Suppressor macrophage (primary cell): ENCODE measurements around the gene THY1.
"Not testable (repeated sequence)": the region's sequence is repeated elsewhere in the genome, so short reads cannot be mapped to it uniquely, and the experiment has no call there.

Experiments used
- DNase-seq, 4 experiments: peaks; one replicate each; pipeline ENCODE4 v3.0.0-alpha.2; 2020 to 2022

The THY1 gene

DNA sequence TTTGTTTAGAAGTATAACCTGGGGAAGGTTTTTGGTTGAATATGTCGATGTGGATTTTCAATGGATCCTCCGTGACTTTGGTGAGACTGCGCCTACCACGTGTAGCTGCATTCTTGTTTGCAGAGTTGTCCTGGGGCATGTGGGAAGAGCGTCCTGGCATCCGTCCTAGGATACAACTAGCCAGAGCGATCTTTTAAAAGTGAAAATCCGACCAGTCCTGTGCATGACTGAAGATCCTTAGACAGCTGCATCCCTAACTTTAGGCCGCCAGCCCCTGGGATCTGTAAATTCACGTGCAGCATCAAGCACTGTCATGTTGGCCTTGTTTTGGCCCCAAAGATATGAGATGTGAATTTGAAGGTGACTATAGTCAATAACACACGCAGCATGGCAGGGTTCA lies 22.4 kb upstream of the THY1 start:
- DNase-seq, result no peak

DNA sequence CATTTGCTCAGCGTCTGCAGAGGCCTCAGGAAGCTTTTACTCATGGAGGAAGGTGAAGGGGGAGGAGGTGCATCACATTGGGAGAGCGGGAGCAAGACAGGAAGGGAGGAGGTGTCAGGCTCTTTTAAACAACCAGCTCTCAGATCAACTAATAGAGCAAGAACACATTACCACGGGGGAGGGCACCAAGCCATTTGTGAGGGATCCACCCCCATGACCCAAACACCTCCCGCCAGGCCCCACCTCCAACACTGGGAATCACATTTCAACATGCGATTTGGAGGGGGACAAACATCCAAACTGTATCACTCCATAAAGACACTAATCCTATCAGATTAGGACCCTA lies 18.9 kb upstream of the THY1 start:
- no peak for DNase-seq

DNA sequence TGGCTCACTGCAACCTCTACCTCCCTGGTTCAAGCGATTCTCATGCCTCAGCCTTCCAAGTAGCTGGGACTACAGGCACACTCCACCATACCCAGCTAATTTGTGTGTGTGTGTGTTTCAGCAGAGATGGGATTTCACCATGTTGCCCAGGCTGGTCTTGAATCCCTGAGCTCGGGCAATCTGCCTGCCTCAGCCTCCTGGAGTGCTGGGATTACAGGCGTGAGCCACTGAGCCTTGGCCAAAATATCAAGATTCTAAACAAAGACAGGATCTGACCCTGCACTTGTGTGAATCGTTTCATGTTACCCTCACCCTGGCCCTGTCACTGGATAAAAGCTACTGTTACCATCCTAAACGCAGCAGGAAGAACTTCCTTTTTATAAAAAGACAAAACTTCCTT lies 15.6 kb upstream of the THY1 start:
- no peak for DNase-seq

DNA sequence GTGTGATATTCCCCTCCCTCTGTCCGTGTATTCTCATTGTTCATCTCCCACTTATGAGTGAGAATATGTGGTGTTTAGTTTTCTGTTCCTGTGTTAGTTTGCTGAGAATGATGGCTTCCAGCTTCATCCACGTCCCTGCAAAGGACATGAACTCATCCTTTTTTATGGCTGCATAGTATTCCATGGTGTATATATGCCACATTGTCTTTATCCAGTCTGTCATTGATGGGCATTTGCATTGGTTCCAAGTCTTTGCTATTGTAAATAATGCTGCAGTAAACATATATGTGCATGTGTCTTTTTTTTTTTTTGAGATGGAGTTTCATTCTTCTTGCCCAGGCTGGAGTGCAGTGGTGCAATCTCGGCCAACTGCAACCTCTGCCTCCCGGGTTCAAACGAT lies 14.5 kb upstream of the THY1 start:
- not testable (repeated sequence) for DNase-seq

DNA sequence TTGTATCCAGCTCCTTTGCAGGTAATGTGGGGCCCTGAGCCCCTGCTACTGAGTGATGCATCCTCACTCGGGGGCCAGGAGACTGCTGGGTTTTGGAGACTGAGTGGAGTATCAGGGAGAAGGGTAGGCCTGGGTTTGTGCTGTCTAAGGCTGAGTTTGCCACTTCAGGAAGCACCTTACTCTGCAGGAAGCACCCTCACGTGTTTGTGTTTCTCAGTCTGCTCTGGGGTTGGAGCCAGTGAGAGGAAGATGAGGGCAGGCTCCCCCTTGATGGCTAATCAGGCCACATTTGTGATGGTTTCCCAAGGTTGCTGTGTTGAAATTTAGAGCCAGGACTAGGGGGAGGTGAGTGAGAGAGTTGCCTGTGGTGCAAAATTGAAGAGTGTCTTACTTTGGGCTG lies 13.7 kb upstream of the THY1 start:
- no peak for DNase-seq

DNA sequence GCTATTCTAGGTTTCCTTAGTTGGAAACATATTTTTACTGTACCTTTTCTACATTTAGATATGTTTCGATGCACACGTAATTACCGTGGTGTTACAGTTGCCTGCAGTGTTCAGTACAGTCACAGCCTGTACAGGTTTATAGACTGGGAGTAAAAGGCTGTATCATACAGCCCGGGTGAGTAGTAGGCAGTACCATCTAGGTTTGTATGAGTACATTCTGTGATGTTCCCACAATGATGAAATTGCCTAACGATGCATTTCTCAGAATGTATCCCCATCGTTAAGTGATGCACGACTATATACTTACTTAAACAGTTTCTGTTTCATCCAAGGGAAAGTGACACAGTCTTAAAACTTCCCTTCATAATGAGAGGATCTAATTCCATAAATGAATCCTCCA lies 13.1 kb upstream of the THY1 start:
- no peak for DNase-seq

DNA sequence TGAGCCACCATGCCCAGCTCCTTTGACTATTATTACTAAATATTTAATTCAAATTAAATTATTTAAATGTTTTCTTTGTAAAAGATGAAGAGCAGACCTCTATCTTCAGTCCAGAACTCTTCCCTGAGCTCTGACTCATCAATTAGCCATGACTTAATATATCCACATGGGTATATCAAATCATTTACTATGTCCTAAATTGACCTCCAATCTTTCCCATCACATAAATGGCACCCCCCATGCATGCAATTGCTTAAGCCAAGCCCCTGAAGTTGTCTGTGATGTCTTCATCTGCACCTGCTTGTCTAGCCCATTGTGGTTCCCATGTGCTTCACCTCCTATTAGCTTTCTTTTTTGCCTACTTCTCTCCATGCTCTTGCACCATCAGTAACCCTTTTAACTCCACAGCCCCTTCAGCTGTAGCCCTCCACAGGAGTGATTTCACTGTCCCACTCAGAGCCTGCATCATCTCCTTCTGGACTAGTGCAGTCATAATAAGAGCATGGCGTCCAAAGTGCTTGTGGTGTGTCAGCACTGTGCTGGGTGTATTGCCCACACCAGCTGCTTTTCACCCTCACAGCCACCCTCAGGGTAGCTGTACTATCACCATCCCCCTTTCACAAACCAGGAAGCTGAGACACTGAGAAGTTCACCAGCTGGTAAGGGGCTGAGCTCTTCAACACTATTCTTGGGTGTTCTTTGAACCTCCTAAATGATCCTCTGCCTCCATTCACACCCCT lies 11.8 kb upstream of the THY1 start:
- no peak for DNase-seq

DNA sequence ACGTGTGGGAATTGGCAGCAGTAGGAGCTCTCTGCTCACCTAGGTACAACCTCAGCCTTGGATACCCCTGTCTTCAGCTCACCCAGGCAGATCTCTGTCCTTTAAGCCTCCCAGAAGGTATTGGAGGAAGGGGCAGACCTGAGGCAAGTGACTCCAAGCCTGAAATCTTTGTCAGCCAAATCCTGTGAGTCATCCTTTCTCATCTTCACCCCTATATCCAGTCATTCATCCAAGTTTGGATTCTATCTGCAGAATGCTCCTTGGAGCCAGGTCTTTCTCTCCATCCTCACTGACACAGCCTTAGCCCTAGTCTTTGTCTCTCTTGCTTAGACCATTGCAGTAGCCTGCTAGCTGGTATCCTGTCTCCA lies 10.4 kb upstream of the THY1 start:
- DNase-seq, result no peak

DNA sequence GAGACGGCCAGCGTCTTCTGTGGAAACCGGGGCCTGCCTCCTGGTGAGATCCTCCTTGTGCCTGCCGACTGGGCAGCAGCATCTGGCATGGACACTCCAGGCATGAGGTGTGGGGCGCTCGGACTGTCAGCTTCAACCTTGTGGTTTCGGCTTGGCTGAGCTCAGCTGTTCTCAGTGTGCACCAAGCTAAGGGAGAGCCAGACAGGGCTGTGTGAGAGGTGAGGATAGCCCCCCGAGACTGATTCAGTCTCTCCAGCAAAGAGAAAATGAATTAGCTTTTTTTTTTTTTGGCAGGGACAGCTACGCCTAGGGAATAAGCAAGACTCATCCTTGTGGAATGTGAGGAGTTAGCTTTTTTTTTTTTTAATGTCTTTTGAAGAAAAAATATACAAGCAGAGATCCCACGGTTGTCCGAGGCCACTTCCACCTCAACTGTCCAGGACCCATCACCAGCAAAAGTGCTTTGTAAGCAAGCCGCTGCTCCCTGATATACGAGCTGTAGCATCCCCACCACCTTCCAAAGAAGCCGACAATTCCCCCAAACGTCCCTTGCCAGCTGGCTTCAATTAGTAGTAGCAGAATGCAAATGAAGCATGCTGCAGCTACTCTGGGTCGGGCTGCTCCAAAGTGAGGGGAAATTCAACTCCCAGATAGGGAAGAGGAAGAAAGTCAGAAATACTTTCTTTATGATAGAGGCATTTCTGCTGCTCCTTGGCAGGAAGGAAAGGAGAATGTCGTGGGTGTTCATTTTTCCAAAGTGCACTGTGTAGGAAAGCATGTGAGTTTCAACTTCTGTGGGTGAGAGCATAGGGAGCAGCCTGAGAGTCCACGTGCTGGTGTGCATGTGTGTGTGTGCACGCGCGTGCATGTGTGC lies 9.7 kb upstream of the THY1 start:
- no peak for DNase-seq

DNA sequence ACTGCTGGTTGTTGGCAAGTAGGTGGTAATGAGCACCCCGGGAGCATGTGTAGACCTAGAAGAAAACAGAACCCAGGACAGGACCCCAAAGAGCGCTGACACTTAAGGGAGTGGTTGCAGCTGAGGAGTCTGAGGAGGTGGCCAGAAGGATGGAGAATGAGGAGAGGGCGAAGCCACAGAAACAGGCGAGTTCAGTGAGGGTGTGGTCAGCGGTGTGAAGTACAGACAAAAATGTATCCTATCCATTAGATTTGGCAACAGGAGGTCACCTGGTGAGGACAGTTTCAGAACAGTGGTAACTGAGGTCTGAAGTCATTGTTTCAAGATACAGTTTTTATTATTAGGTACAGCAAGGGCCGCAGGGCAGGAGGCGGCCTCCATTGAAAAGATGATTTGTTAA lies 8.6 kb upstream of the THY1 start:
- DNase-seq, result no peak

DNA sequence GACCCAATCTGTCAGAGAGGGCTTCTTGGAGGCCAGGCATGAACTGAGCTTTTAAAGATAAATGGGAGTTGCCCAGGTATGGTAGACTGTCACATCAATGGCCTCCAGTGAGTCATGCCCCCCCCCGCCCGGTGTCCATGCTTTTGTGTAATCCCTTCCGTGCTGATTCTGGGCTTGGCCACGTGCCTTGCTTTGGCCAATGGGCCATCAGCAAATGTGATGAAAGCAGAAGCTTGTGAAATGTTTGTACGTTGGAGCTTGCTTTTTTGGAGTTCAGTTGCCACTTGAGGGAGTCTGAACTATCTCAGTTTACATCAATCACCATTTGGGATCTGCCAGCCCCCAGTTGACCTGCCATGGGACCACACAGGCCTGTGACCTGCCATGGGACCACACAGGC lies 4.3 kb upstream of the THY1 start:
- DNase-seq, result no peak

DNA sequence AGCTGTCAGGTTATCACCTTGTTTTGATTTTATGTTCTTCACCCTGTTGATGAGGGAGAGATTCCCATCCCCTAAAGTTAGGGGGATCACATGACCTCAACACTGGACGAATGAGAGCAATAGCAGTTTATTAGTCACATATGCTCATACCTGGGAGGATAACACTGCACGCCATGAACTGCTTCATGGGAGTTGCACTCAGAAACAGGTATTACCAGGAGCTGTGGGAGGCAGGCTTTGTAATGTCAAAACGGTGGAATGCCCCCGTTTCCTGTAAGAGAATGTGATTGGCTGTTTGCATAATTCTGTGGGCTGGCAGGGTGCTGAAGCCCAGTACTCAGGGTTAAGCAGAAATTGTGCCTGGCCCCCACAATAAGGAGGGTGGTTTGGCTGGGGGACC lies 3.2 kb upstream of the THY1 start:
- no peak for DNase-seq

DNA sequence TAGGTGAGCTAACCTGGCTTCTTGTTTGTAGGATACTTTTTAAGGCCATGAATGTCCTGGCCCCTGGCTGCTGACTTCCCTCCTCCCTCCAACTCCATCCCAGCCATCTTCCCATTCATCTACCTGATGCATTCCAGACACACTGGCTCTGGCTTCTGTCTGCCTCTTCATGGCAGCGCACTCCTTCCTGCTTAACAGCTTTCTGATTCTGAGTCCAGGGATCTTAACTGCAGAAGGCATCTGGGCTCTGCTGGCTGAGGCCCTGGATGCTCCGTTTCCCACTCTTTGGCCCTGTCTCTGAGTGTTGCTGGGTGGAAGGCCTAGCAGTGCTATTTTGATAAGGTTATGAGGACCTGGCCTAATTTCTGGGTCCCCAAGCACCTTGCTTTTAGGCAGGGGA lies 1.8 kb upstream of the THY1 start:
- DNase-seq, result no peak

DNA sequence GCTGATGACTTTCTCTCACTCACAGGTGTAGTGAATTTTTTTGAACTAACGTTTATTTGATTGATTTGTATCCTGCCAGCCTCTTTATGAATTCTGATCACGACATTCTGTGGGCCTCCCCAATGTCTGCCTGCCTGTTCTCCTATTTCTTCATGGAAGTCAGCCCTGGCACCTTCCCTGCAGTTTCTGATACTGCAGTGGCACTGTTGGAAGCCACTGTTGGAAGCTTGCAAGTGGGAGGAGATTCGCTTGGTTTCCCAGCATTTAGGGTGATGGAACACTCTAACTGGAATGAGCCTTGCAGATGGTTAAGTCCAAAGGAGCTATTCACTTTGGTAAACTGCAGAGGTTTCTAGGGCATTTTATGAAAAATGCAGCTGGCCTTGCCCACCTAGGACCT lies 1.3 kb upstream of the THY1 start:
- DNase-seq, result no peak

DNA sequence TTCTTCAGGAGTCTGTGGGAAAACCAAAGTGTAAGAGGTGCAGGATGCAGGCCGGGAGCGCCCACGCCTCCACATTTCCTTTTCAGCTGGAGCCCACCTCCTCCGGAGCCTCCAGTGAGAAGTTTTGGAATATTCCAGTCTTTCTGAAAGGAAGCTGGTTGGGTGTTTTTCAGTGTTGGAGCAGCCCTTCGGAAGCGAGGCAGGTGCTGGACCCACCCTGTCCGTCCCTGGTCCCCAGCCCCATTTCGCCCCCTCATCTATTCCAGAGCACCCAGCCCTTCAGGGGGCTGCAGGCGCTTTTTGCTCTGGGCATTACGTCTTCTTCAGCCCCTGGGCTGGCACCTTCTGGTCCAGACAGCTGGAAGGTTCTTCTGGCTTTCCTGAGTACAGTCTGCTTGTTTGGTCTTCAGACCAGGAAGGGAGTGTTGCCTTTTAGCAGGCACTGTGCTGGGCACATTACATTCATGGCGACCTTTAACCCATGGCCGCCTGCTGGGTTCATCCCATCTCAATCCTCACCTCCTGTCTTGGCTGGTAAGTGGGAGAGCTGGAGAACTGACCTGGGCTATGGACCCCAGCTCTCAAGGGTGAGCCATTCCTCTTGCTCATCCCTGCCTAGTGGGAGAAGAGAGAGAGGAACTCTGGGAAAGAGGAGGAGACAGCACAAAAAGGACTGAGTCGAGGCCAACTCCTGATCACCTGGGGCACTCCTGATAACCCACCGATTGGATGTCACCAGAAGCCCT lies 710 bp upstream of the THY1 start:
- DNase-seq, result no peak

DNA sequence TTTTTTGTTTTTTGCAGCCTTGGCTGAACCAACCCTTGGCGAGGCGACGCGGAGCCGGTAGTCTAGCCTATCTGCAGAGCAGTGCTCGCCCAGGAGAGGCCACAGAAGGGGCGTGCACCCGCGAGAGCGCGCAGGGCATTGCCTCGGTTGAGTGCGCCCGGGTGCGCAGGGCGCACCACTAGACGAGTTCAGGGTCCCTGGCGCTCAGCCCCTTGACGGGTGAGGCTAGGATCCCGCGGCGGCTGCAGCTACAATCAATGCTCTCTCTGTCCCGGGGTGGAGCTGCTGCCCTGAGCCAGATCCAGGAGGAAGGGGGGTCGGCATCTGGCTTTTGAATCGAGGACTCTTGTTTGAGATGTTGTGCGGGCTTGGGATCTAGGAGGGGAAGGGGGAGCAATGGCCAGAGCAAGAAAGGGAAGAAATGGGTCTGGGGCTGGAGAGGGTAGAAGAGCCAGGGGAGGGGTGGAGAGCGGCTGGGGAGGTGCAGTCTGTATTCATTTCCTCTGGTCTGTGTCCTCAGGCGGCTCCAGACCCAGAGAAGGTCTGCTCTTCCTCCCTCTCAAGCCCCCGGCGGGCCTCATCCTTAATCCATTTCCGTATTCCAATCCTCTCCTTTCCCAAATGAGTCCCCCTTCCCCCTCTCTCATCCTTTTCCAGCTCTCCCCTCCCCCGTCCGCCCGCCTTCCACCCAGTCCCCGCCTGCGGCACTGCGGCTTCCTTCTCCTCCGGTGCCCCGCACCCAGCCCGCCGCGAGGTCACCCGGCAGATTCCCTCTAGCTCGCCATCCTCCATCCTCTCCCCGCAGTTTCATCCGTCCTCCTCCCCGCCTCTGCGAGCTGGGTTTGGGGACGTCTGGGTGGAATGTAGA lies 797 bp downstream of the THY1 start:
- DNase-seq, result no peak

DNA sequence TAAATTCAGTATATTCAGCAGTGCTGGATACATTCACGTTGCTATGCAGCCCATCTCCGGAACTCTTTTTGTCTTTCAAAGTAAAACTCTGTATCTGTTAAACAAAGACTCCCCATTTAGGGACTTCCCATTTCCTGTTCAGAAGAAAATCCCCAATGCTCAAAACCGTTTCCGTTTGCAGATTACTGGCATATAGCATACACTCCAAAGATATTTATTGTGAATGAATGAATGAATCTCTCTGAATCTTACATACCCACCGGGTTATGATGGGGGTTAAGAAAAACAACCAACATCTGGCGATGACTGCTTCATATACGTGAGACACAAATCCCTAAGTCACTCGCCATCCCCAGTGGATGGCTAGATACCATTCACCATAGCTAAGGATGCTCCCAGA lies 1.6 kb downstream of the THY1 start:
- DNase-seq, result no peak

DNA sequence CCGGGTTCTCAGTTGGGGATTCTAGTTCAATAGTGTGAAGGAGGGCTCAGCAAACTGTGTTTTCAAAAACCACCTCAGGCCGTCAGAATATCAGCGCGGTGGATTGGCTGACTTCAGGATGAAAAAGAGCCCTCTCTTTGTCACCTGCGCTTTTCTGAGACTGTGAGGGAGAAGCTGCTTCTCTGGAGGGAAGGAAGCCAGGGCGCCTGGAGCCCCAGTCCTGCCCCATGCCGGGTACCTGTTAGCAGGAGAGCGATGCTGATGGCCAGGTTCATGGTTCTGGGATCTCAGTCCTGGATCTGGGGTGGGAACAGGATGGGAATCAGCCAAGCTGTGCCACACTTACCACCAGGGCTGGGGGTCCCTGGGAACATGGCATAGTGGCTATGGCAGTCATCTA lies 2.3 kb downstream of the THY1 start:
- DNase-seq, result no peak

DNA sequence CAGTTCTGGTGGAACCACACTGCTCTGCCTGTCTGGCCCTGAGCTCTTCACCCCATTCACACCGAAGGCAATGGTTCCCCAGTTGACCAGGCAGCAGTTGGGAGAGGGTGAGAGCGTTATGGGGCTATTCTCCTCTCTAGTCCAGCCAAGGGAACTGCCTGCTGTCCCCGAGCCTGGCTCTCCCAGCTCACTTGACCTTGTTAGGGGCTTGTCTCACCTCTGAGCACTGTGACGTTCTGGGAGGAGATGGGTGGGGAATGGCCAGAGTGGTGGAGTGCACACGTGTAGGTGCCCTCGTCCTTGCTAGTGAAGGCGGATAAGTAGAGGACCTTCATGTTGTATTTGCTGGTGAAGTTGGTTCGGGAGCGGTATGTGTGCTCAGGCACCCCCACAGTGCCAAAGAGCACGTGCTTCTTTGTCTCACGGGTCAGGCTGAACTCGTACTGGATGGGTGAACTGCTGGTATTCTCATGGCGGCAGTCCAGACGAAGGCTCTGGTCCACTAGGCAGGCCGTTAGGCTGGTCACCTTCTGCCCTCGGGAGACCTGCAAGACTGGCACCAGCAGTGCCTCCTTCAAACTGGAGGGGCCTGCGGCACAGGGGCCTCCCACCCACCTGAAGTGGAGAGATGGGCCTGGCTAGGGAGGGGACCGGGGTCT lies 3.0 kb downstream of the THY1 start:
- DNase-seq, result no peak

DNA sequence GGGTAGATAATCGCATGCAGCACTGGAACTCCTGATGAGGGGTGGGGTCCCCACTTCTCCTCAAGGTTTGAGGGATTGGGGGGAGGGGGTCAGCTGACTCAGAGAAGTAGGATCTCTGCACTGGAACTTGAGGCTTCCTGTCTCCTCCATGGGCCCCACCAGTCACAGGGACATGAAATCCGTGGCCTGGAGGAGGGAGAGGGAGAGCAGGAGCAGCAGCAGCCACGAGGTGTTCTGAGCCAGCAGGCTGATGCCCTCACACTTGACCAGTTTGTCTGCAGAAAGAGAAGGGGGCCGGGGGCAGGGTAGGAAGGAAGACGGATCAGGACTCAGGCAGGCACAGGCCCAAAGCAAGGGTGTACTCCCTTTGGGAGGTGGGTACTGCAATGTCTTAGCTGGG lies 3.7 kb downstream of the THY1 start:
- DNase-seq, result no peak

DNA sequence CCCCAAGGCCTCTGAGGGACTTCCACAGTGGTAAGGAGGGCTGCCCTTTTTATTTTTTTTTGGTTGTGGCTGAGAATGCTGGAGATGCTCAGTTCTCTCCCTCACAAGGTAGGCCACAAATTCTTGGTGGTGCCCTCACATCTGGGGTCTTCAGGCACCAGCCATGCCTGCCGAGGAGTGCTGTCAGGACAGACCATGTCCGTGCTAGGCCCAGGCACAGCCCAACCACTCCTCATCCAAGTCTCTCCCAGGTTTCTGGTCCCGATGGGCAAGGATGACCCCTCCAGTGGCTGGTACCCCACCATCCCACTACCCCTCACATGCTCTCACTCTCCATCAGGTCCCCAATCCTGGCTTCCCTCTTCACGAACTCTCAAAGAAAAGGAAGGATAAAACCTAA lies 4.2 kb downstream of the THY1 start:
- no peak for DNase-seq
